Measurements from ENCODE around the gene SAMD11. TPM values are rescaled to one million over a fixed set of nuclear protein-coding genes. Genes with fewer than 3 reads are reported as not detected.

SAMD11 gene
- total and polyA plus RNA-seq, 2 of the 8 experiments (the other 6 are each of a cell fraction or from before 2014, with no cell fraction given): 0.18 to 0.30 TPM

DNA sequence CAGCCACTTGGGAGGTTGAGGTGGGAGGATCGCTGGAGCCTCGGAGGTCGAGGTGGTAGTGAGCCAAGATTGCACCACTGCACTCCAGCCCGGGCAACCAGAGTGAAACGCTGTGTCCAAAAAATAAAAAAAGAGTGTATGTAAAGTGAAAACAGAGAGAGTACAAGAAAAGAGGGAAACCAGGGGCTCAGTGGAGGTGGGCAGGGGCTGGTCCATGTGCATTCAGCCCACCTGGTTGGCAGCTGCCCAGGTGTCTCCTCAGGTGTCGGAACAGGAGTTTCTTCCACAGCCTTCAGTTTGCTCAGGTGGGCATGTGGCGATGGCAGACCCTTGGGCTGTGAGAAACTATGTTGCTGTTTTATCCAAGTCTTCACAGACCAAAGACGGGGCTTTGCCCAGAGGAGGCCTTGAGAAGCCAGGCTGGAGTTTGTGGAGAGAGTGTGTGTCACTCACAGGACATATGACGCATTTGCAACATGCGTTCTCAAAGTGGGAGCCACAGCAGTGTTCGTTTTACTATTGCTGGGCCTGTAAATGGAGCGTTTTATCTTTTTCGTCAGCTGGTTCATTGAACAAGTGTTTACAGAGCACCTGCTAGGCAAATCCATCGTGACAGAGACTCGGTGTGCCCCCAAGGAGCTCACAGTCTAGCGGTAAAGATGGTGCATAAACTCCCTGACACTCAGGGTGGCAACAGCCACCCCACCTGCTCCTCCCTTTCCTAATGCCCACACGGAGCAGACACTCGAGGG, 22.4 kb upstream of the SAMD11 start (continued):
- TF ChIP-seq RXRA (IDR thresholded peaks at IDR 0.05; ENCODE audit: insufficient read depth, low read depth, low read length) (no peak), YY1 (IDR thresholded peaks at IDR 0.05; ENCODE audit: low read depth, low read length) (no peak), SUZ12 (IDR thresholded peaks at IDR 0.05; ENCODE audit: low read length) (no peak), EP300 (IDR thresholded peaks at IDR 0.05; ENCODE audit: borderline replicate concordance in 1 of 2, low read depth in 2 of 2, low read length in 2 of 2) (no peak), CBX8 (IDR thresholded peaks at IDR 0.05; ENCODE audit: borderline replicate concordance, low read depth, low read length) (no peak)
- TF ChIP-seq, protein P1, sequence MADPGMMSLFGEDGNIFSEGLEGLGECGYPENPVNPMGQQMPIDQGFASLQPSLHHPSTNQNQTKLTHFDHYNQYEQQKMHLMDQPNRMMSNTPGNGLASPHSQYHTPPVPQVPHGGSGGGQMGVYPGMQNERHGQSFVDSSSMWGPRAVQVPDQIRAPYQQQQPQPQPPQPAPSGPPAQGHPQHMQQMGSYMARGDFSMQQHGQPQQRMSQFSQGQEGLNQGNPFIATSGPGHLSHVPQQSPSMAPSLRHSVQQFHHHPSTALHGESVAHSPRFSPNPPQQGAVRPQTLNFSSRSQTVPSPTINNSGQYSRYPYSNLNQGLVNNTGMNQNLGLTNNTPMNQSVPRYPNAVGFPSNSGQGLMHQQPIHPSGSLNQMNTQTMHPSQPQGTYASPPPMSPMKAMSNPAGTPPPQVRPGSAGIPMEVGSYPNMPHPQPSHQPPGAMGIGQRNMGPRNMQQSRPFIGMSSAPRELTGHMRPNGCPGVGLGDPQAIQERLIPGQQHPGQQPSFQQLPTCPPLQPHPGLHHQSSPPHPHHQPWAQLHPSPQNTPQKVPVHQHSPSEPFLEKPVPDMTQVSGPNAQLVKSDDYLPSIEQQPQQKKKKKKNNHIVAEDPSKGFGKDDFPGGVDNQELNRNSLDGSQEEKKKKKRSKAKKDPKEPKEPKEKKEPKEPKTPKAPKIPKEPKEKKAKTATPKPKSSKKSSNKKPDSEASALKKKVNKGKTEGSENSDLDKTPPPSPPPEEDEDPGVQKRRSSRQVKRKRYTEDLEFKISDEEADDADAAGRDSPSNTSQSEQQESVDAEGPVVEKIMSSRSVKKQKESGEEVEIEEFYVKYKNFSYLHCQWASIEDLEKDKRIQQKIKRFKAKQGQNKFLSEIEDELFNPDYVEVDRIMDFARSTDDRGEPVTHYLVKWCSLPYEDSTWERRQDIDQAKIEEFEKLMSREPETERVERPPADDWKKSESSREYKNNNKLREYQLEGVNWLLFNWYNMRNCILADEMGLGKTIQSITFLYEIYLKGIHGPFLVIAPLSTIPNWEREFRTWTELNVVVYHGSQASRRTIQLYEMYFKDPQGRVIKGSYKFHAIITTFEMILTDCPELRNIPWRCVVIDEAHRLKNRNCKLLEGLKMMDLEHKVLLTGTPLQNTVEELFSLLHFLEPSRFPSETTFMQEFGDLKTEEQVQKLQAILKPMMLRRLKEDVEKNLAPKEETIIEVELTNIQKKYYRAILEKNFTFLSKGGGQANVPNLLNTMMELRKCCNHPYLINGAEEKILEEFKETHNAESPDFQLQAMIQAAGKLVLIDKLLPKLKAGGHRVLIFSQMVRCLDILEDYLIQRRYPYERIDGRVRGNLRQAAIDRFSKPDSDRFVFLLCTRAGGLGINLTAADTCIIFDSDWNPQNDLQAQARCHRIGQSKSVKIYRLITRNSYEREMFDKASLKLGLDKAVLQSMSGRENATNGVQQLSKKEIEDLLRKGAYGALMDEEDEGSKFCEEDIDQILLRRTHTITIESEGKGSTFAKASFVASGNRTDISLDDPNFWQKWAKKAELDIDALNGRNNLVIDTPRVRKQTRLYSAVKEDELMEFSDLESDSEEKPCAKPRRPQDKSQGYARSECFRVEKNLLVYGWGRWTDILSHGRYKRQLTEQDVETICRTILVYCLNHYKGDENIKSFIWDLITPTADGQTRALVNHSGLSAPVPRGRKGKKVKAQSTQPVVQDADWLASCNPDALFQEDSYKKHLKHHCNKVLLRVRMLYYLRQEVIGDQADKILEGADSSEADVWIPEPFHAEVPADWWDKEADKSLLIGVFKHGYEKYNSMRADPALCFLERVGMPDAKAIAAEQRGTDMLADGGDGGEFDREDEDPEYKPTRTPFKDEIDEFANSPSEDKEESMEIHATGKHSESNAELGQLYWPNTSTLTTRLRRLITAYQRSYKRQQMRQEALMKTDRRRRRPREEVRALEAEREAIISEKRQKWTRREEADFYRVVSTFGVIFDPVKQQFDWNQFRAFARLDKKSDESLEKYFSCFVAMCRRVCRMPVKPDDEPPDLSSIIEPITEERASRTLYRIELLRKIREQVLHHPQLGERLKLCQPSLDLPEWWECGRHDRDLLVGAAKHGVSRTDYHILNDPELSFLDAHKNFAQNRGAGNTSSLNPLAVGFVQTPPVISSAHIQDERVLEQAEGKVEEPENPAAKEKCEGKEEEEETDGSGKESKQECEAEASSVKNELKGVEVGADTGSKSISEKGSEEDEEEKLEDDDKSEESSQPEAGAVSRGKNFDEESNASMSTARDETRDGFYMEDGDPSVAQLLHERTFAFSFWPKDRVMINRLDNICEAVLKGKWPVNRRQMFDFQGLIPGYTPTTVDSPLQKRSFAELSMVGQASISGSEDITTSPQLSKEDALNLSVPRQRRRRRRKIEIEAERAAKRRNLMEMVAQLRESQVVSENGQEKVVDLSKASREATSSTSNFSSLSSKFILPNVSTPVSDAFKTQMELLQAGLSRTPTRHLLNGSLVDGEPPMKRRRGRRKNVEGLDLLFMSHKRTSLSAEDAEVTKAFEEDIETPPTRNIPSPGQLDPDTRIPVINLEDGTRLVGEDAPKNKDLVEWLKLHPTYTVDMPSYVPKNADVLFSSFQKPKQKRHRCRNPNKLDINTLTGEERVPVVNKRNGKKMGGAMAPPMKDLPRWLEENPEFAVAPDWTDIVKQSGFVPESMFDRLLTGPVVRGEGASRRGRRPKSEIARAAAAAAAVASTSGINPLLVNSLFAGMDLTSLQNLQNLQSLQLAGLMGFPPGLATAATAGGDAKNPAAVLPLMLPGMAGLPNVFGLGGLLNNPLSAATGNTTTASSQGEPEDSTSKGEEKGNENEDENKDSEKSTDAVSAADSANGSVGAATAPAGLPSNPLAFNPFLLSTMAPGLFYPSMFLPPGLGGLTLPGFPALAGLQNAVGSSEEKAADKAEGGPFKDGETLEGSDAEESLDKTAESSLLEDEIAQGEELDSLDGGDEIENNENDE (IDR thresholded peaks at IDR 0.05; ENCODE audit: insufficient replicate concordance, low read length): no peak
